ENCODE data around the gene ENTR1.

- TF ChIP-seq CTCF (CRISPR knock-in tag; IDR thresholded peaks at IDR 0.05) (no peak), BRCA1 (CRISPR knock-in tag; IDR thresholded peaks at IDR 0.05) (no peak), PCBP1 (IDR thresholded peaks at IDR 0.05; ENCODE audit: borderline replicate concordance, low read depth, low read length) (no peak), ATF2 (CRISPR knock-in tag; IDR thresholded peaks at IDR 0.05) (no peak), ZNF552 (CRISPR knock-in tag; IDR thresholded peaks at IDR 0.05; ENCODE audit: borderline replicate concordance) (no peak), ZNF44 (CRISPR knock-in tag; IDR thresholded peaks at IDR 0.05) (no peak), ZFP36 (IDR thresholded peaks at IDR 0.05; ENCODE audit: borderline replicate concordance, low read depth, low read length, partially characterized antibody) (no peak), MYNN (CRISPR knock-in tag; IDR thresholded peaks at IDR 0.05; ENCODE audit: low read depth) (no peak)
These were observed 18.5 kb downstream of the ENTR1 start for GRCh38 chr9:136391737-136392537.

All from HepG2 (cell line).